HS-27A (cell line): ENCODE results near the gene CACTIN.
"Not testable (repeated sequence)": the region's sequence is repeated elsewhere in the genome, so short reads cannot be mapped to it uniquely, and the experiment has no call there.

Source experiments
- DNase-seq: peaks from one replicate; pipeline ENCODE4 v3.0.0-alpha.2; 2012; ENCODE audit warnings: low read depth, missing footprints

The CACTIN gene

GRCh38 chr19:3626473-3627350, at the start of gene CACTIN:
Gene CACTIN (minus strand): TSS chr19:3626790. CDS start chr19:3626762, 28 bp downstream.
- DNase-seq, result peak; percentile 92

- DNase-seq, result no peak
These were observed 48.4 kb upstream of the CACTIN start for GRCh38 chr19:3674784-3675543.

GRCh38 chr19:3673506-3674439, 47.2 kb upstream of the CACTIN start:
- no peak for DNase-seq

- no peak for DNase-seq
These were observed 46.4 kb upstream of the CACTIN start for GRCh38 chr19:3672993-3673392.

- no peak for DNase-seq
These were observed 46.0 kb upstream of the CACTIN start for GRCh38 chr19:3672575-3672948.

GRCh38 chr19:3671680-3672574, 45.3 kb upstream of the CACTIN start:
- no peak for DNase-seq

- DNase-seq, result no peak
These were observed 44.4 kb upstream of the CACTIN start for GRCh38 chr19:3670796-3671679.

GRCh38 chr19:3669947-3670795, 43.6 kb upstream of the CACTIN start:
- DNase-seq, result no peak

- DNase-seq, result no peak
These were observed 42.7 kb upstream of the CACTIN start for GRCh38 chr19:3669082-3669946.

GRCh38 chr19:3668331-3669081, 41.9 kb upstream of the CACTIN start:
- no peak for DNase-seq

- DNase-seq, result no peak
These were observed 41.2 kb upstream of the CACTIN start for GRCh38 chr19:3667766-3668165.

GRCh38 chr19:3667037-3667638, 40.5 kb upstream of the CACTIN start:
- no peak for DNase-seq

GRCh38 chr19:3666545-3666856, 39.9 kb upstream of the CACTIN start:
- DNase-seq, result not testable (repeated sequence)

GRCh38 chr19:3665681-3666544, 39.3 kb upstream of the CACTIN start:
- no peak for DNase-seq

- no peak for DNase-seq
These were observed 38.5 kb upstream of the CACTIN start for GRCh38 chr19:3664879-3665642.
